Adipocyte (in vitro differentiated cells): ENCODE results near the gene VSIG1.

Source experiments
- DNase-seq: peaks from one replicate; pipeline ENCODE4 v3.0.0-alpha.2; 2015; ENCODE audit warnings: low read depth
- H3K27me3 ChIP-seq: replicated peaks from 2 replicates; pipeline ENCODE4 v1.7.0; 2013; ENCODE audit warnings: mild to moderate bottlenecking, low read length, moderate library complexity; ENCODE audit not compliant: control insufficient read depth, insufficient read depth
- H3K36me3 ChIP-seq: 2 replicates; pipeline ENCODE4 v1.7.0; 2013; ENCODE audit warnings: low read length, mild to moderate bottlenecking, moderate library complexity; ENCODE audit not compliant: control insufficient read depth, insufficient read depth, severe bottlenecking
- H3K4me1 ChIP-seq: 2 replicates; pipeline ENCODE4 v1.7.0; 2013; ENCODE audit warnings: mild to moderate bottlenecking, low read length, moderate library complexity; ENCODE audit not compliant: control insufficient read depth, insufficient read depth
- H3K4me3 ChIP-seq: 2 replicates; pipeline ENCODE4 v1.7.0; 2013; ENCODE audit warnings: mild to moderate bottlenecking, low read length, moderate library complexity
- H3K9ac ChIP-seq: 2 replicates; pipeline ENCODE4 v1.7.0; 2013; ENCODE audit warnings: mild to moderate bottlenecking, low read length, moderate library complexity
- H3K9me3 ChIP-seq: 2 replicates; pipeline ENCODE4 v1.7.0; 2013; ENCODE audit warnings: mild to moderate bottlenecking, low read length, moderate library complexity; ENCODE audit not compliant: control insufficient read depth

Gene VSIG1

GRCh38 chrX:108097380-108097779 lies 52.5 kb downstream of the VSIG1 start:
- Histone ChIP-seq H3K4me1 (no peaks in the 10 kb centered on the region), H3K4me3 (no peak overlapping the region), H3K36me3 (no peaks in the 10 kb centered on the region), H3K9ac (no peak overlapping the region), H3K9me3 (peaks cover 8% of the 10 kb centered on the region), H3K27me3 (peaks cover 8% of the 10 kb centered on the region)
- DNase-seq, result no peak

GRCh38 chrX:108105473-108105872 lies 60.6 kb downstream of the VSIG1 start:
- H3K9me3 ChIP-seq, result peaks cover 18% of the 10 kb centered on the region
- H3K4me1 ChIP-seq, result no peaks in the 10 kb centered on the region
- no peaks in the 10 kb centered on the region for H3K27me3 ChIP-seq
- no peaks in the 10 kb centered on the region for H3K36me3 ChIP-seq
- H3K9ac ChIP-seq, result no peak overlapping the region
- DNase-seq, result no peak
- H3K4me3 ChIP-seq, result no peak overlapping the region

GRCh38 chrX:108114541-108114940 lies 69.7 kb downstream of the VSIG1 start:
- Histone ChIP-seq H3K9ac (no peak overlapping the region), H3K4me1 (no peaks in the 10 kb centered on the region), H3K36me3 (no peaks in the 10 kb centered on the region), H3K9me3 (peaks cover 6% of the 10 kb centered on the region), H3K4me3 (no peak overlapping the region), H3K27me3 (peaks cover 10% of the 10 kb centered on the region)
- DNase-seq, result no peak

- Histone ChIP-seq H3K9ac (no peak overlapping the region), H3K4me3 (no peak overlapping the region)
- no peak for DNase-seq
Observed at GRCh38 chrX:108117988-108118387, 73.1 kb downstream of the VSIG1 start.

GRCh38 chrX:108121291-108121690 lies 76.4 kb downstream of the VSIG1 start:
- peaks cover 34% of the 10 kb centered on the region for H3K4me1 ChIP-seq
- peaks cover 7% of the 10 kb centered on the region for H3K9me3 ChIP-seq
- no peak overlapping the region for H3K4me3 ChIP-seq
- no peaks in the 10 kb centered on the region for H3K36me3 ChIP-seq
- DNase-seq, result no peak
- H3K27me3 ChIP-seq, result peaks cover 22% of the 10 kb centered on the region
- H3K9ac ChIP-seq, result no peak overlapping the region

More at GRCh38 chrX:108117988-108118387, 73.1 kb downstream of the VSIG1 start:
- peaks cover 24% of the 10 kb centered on the region for H3K27me3 ChIP-seq
- peaks cover 6% of the 10 kb centered on the region for H3K9me3 ChIP-seq
- H3K4me1 ChIP-seq, result peaks cover 26% of the 10 kb centered on the region
- H3K36me3 ChIP-seq, result no peaks in the 10 kb centered on the region

GRCh38 chrX:108122748-108123147 lies 77.9 kb downstream of the VSIG1 start:
- Histone ChIP-seq H3K4me3 (no peak overlapping the region), H3K4me1 (peaks cover 34% of the 10 kb centered on the region), H3K9me3 (peaks cover 7% of the 10 kb centered on the region), H3K9ac (no peak overlapping the region), H3K27me3 (peaks cover 22% of the 10 kb centered on the region), H3K36me3 (no peaks in the 10 kb centered on the region)
- peak; percentile 39 for DNase-seq

- DNase-seq, result no peak
- H3K9me3 ChIP-seq, result peaks cover 7% of the 10 kb centered on the region
- no peak overlapping the region for H3K4me3 ChIP-seq
- H3K9ac ChIP-seq, result no peak overlapping the region
- peaks cover 34% of the 10 kb centered on the region for H3K4me1 ChIP-seq
- peaks cover 16% of the 10 kb centered on the region for H3K27me3 ChIP-seq
- H3K36me3 ChIP-seq, result no peaks in the 10 kb centered on the region
Observed at GRCh38 chrX:108123591-108124366, 78.9 kb downstream of the VSIG1 start.

GRCh38 chrX:108126661-108127060 lies 81.8 kb downstream of the VSIG1 start:
- peaks cover 11% of the 10 kb centered on the region for H3K27me3 ChIP-seq
- peaks cover 21% of the 10 kb centered on the region for H3K4me1 ChIP-seq
- no peak overlapping the region for H3K9ac ChIP-seq
- H3K36me3 ChIP-seq, result no peaks in the 10 kb centered on the region
- DNase-seq, result peak; percentile 6
- no peak overlapping the region for H3K4me3 ChIP-seq
- peaks cover 7% of the 10 kb centered on the region for H3K9me3 ChIP-seq

- no peaks in the 10 kb centered on the region for H3K36me3 ChIP-seq
- peaks cover 7% of the 10 kb centered on the region for H3K27me3 ChIP-seq
- no peak for DNase-seq
- no peak overlapping the region for H3K9ac ChIP-seq
- H3K4me1 ChIP-seq, result peaks cover 17% of the 10 kb centered on the region
- H3K4me3 ChIP-seq, result no peak overlapping the region
- peaks cover 7% of the 10 kb centered on the region for H3K9me3 ChIP-seq
Observed at GRCh38 chrX:108127152-108127551, 82.3 kb downstream of the VSIG1 start.
